ENCODE data around the gene PDIA6. TPM values are rescaled to one million over a fixed set of nuclear protein-coding genes. Genes with fewer than 3 reads are reported as not detected.

Gene PDIA6
- total RNA-seq, 1 experiment from 2014 or later: 254 TPM

DNA sequence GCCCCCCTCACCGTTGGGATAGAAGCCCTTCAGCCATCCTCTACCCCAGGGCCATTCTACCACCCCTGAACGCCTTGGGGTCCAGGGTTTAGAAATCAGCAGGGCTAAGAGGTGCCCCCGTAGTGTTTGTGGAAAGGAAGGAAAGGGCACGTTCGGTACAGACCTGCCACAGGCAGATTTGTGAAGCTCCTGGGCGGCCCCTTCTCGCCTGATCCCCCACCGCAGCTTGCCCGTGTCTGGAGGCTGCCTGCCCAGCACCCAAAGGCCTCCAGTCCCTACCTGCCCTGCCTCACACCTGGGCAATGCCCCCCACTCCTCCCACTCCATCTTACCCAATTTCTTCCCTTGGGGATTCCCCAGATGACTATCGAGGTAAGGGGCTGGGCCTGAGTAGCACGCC, 69.9 kb downstream of the PDIA6 start:
- no TSS peak for BruUV-seq (replicated peaks)
- ChIA-PET CTCF (no interaction called here), POLR2A (no interaction called here)
- TF ChIP-seq, protein P1, sequence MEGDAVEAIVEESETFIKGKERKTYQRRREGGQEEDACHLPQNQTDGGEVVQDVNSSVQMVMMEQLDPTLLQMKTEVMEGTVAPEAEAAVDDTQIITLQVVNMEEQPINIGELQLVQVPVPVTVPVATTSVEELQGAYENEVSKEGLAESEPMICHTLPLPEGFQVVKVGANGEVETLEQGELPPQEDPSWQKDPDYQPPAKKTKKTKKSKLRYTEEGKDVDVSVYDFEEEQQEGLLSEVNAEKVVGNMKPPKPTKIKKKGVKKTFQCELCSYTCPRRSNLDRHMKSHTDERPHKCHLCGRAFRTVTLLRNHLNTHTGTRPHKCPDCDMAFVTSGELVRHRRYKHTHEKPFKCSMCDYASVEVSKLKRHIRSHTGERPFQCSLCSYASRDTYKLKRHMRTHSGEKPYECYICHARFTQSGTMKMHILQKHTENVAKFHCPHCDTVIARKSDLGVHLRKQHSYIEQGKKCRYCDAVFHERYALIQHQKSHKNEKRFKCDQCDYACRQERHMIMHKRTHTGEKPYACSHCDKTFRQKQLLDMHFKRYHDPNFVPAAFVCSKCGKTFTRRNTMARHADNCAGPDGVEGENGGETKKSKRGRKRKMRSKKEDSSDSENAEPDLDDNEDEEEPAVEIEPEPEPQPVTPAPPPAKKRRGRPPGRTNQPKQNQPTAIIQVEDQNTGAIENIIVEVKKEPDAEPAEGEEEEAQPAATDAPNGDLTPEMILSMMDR (IDR thresholded peaks at IDR 0.05; ENCODE audit: unreplicated experiment): no peak
- no peaks in the 10 kb centered on the region for H3K27me3 Mint-ChIP-seq (ENCODE audit: insufficient read depth, unreplicated experiment)
- no peak overlapping the region for H3K27ac Mint-ChIP-seq (ENCODE audit: low read depth, unreplicated experiment)
- no peak for DNase-seq (ENCODE audit: unreplicated experiment)
- H3K36me3 Mint-ChIP-seq (ENCODE audit: insufficient read depth, unreplicated experiment): no peaks in the 10 kb centered on the region
- no peaks in the 10 kb centered on the region for H3K4me1 Mint-ChIP-seq (ENCODE audit: insufficient read depth, unreplicated experiment)
- intact Hi-C loops (cut with micrococcal nuclease): no loop called here
- no peak overlapping the region for H3K4me3 Mint-ChIP-seq (ENCODE audit: unreplicated experiment)
- H3K9me3 Mint-ChIP-seq (ENCODE audit: unreplicated experiment): no peaks in the 10 kb centered on the region

DNA sequence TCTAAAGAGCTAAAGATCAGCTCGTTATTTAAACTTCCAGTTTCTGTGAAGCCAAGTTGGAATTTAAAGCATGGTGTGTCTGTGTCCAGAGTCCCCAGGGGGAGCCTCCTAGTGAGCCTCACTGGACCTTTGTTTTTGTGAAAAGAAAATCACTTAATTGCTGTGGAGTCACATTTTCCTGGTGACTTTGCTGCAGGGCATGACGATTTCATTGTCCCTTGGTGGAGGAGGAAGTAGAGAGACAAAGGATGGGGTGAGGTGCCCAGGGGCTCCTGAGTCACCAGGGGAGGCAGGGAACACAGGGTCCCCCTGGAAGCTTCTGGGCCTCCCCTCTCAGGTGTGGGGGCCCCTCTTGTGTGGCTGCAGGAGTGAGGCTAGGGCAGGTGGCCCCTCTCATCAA, 71.4 kb downstream of the PDIA6 start:
- no peaks in the 10 kb centered on the region for H3K4me1 Mint-ChIP-seq (ENCODE audit: insufficient read depth, unreplicated experiment)
- no peak overlapping the region for H3K27ac Mint-ChIP-seq (ENCODE audit: low read depth, unreplicated experiment)
- no peaks in the 10 kb centered on the region for H3K9me3 Mint-ChIP-seq (ENCODE audit: unreplicated experiment)
- no peaks in the 10 kb centered on the region for H3K27me3 Mint-ChIP-seq (ENCODE audit: insufficient read depth, unreplicated experiment)
- CTCF ChIA-PET: interaction anchor here (1.0 kb wide), 1 partner anchor 25 kb away, joined by 3 read pairs; no protein-coding TSS in a partner anchor
- intact Hi-C loops (cut with micrococcal nuclease): no loop called here
- POLR2A ChIA-PET: interaction anchor here (1.1 kb wide), 2 partner anchors 32 to 154 kb away, joined by 3 to 4 read pairs; no protein-coding TSS in a partner anchor
- H3K4me3 Mint-ChIP-seq (ENCODE audit: unreplicated experiment): no peak overlapping the region
- TF ChIP-seq, protein P1 (IDR thresholded peaks at IDR 0.05; ENCODE audit: unreplicated experiment): no peak
- no peaks in the 10 kb centered on the region for H3K36me3 Mint-ChIP-seq (ENCODE audit: insufficient read depth, unreplicated experiment)
- no TSS peak for BruUV-seq (replicated peaks)
- no peak for DNase-seq (ENCODE audit: unreplicated experiment)

DNA sequence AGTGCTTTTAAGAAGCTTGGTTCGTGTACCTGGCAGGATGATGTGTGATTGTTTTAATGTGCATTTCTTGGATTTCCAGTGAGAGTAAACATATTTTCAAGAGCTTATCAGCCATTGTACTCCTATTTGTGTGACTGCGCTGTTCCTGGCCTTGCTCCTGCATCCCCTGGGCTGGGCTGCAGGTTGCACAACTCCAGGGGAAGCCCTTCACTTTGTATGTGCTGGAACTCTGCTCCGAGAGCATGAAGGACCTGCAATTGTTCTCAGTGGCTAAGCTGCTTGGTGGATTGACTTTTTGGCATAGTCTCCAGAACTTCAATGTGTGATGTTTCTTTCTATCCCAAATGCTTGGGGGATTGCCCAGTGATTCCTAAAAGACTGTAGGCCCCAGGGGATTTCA, 72.4 kb downstream of the PDIA6 start:
- BruUV-seq (replicated peaks): no TSS peak
- ChIA-PET CTCF (interaction anchor here (0.6 to 1.0 kb wide), 2 partner anchors 26 to 313 kb away, joined by 3 read pairs; no protein-coding TSS in a partner anchor), POLR2A (interaction anchor here (1.1 kb wide), 1 partner anchor 31 kb away, joined by 3 read pairs; no protein-coding TSS in a partner anchor)
- Mint-ChIP-seq H3K36me3 (ENCODE audit: insufficient read depth, unreplicated experiment) (no peaks in the 10 kb centered on the region), H3K27me3 (ENCODE audit: insufficient read depth, unreplicated experiment) (no peaks in the 10 kb centered on the region), H3K27ac (ENCODE audit: low read depth, unreplicated experiment) (no peak overlapping the region), H3K4me1 (ENCODE audit: insufficient read depth, unreplicated experiment) (no peaks in the 10 kb centered on the region), H3K4me3 (ENCODE audit: unreplicated experiment) (no peak overlapping the region), H3K9me3 (ENCODE audit: unreplicated experiment) (no peaks in the 10 kb centered on the region)
- TF ChIP-seq, protein P1 (IDR thresholded peaks at IDR 0.05; ENCODE audit: unreplicated experiment): no peak
- intact Hi-C loops (cut with micrococcal nuclease): no loop called here
- DNase-seq (ENCODE audit: unreplicated experiment): no peak

DNA sequence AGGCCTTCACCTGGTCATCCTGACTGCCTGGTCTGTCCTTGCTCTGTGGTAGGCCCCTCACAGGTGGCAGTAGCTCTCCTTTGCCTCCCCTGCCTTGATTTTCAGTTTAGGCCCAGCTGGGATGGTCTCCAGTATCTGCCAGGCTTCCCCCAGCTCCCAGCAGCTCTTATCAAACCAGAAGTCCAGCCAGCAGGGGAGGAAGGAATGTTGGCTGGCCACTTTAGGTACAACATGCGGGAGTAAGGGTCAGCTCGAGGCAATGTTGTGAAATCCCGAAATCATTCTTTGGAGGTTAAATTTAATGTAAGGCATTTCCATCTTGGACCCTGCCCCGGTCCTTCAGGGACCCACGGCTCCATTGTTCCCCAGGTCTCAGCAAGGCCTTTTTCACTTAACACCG, 74.4 kb downstream of the PDIA6 start:
- Mint-ChIP-seq H3K4me1 (ENCODE audit: insufficient read depth, unreplicated experiment) (peaks cover under 1% of the 10 kb centered on the region), H3K4me3 (ENCODE audit: unreplicated experiment) (no peak overlapping the region), H3K27me3 (ENCODE audit: insufficient read depth, unreplicated experiment) (no peaks in the 10 kb centered on the region), H3K36me3 (ENCODE audit: insufficient read depth, unreplicated experiment) (no peaks in the 10 kb centered on the region), H3K27ac (ENCODE audit: low read depth, unreplicated experiment) (no peak overlapping the region), H3K9me3 (ENCODE audit: unreplicated experiment) (no peaks in the 10 kb centered on the region)
- TF ChIP-seq, protein P1 (IDR thresholded peaks at IDR 0.05; ENCODE audit: unreplicated experiment): no peak
- POLR2A ChIA-PET: no interaction called here
- no TSS peak for BruUV-seq (replicated peaks)
- intact Hi-C loops (cut with micrococcal nuclease): no loop called here
- no peak for DNase-seq (ENCODE audit: unreplicated experiment)
- CTCF ChIA-PET: interaction anchor here (0.6 to 0.7 kb wide), 2 partner anchors 10 to 379 kb away, joined by 3 to 4 read pairs; no protein-coding TSS in a partner anchor

All from MCF 10A (cell line).